ENCODE measurements around the gene CNIH1. TPM values are rescaled to one million over a fixed set of nuclear protein-coding genes. Genes with fewer than 3 reads are reported as not detected.
"Not testable (repeated sequence)": the region's sequence is repeated elsewhere in the genome, so short reads cannot be mapped to it uniquely, and the experiment has no call there.

CNIH1 gene
- total RNA-seq, 1 donor from 2014 or later: 140 TPM

- no peaks in the 10 kb centered on the region for H3K36me3 Mint-ChIP-seq (ENCODE audit: low read depth)
- no peak for DNase-seq (ENCODE audit: low spot score)
- H3K27me3 Mint-ChIP-seq (ENCODE audit: low read depth): no peaks in the 10 kb centered on the region
- no peak overlapping the region for H3K27ac Mint-ChIP-seq (ENCODE audit: unreplicated experiment)
- no peaks in the 10 kb centered on the region for H3K9me3 Mint-ChIP-seq (ENCODE audit: low read depth)
- no peak for TF ChIP-seq CTCF (IDR thresholded peaks at IDR 0.05)
- peaks cover 16% of the 10 kb centered on the region for H3K4me1 Mint-ChIP-seq (ENCODE audit: low read depth)
- H3K4me3 Mint-ChIP-seq (ENCODE audit: unreplicated experiment): peak overlapping the region; percentile 75
Observed at GRCh38 chr14:54396183-54396492, 45.0 kb downstream of the CNIH1 start.

GRCh38 chr14:54395716-54396115 is 45.5 kb downstream of the CNIH1 start:
- no peak for TF ChIP-seq CTCF (IDR thresholded peaks at IDR 0.05)
- Mint-ChIP-seq H3K27ac (ENCODE audit: unreplicated experiment) (no peak overlapping the region), H3K9me3 (ENCODE audit: low read depth) (no peaks in the 10 kb centered on the region), H3K4me1 (ENCODE audit: low read depth) (peaks cover 16% of the 10 kb centered on the region), H3K27me3 (ENCODE audit: low read depth) (no peaks in the 10 kb centered on the region), H3K36me3 (ENCODE audit: low read depth) (no peaks in the 10 kb centered on the region), H3K4me3 (ENCODE audit: unreplicated experiment) (peak overlapping the region; percentile 4)
- no peak for DNase-seq (ENCODE audit: low spot score)

- no peak for TF ChIP-seq CTCF (IDR thresholded peaks at IDR 0.05)
- DNase-seq (ENCODE audit: low spot score): no peak
- Mint-ChIP-seq H3K36me3 (ENCODE audit: low read depth) (no peaks in the 10 kb centered on the region), H3K27me3 (ENCODE audit: low read depth) (no peaks in the 10 kb centered on the region), H3K9me3 (ENCODE audit: low read depth) (no peaks in the 10 kb centered on the region), H3K4me3 (ENCODE audit: unreplicated experiment) (no peak overlapping the region), H3K4me1 (ENCODE audit: low read depth) (peaks cover 16% of the 10 kb centered on the region), H3K27ac (ENCODE audit: unreplicated experiment) (no peak overlapping the region)
Observed at GRCh38 chr14:54395284-54395683, 45.9 kb downstream of the CNIH1 start.

GRCh38 chr14:54394596-54394995 is 46.6 kb downstream of the CNIH1 start:
- Mint-ChIP-seq H3K4me1 (ENCODE audit: low read depth) (peaks cover 16% of the 10 kb centered on the region), H3K27ac (ENCODE audit: unreplicated experiment) (no peak overlapping the region), H3K27me3 (ENCODE audit: low read depth) (no peaks in the 10 kb centered on the region), H3K4me3 (ENCODE audit: unreplicated experiment) (no peak overlapping the region), H3K9me3 (ENCODE audit: low read depth) (no peaks in the 10 kb centered on the region), H3K36me3 (ENCODE audit: low read depth) (no peaks in the 10 kb centered on the region)
- DNase-seq (ENCODE audit: low spot score): no peak
- no peak for TF ChIP-seq CTCF (IDR thresholded peaks at IDR 0.05)

GRCh38 chr14:54392986-54393884 is 47.9 kb downstream of the CNIH1 start:
- not testable (repeated sequence) for H3K27me3 Mint-ChIP-seq (ENCODE audit: low read depth); DNase-seq (ENCODE audit: low spot score); H3K9me3 Mint-ChIP-seq (ENCODE audit: low read depth); H3K4me3 Mint-ChIP-seq (ENCODE audit: unreplicated experiment); H3K36me3 Mint-ChIP-seq (ENCODE audit: low read depth); H3K27ac Mint-ChIP-seq (ENCODE audit: unreplicated experiment)
- peaks cover 13% of the 10 kb centered on the region for H3K4me1 Mint-ChIP-seq (ENCODE audit: low read depth)
